GM12865 (cell line): ENCODE measurements around the gene LDB1.

Experiments
- DNase-seq: peaks from one replicate; pipeline ENCODE4 v3.0.0; 2010; ENCODE audit warnings: low read depth
- H3K4me3 ChIP-seq: 2 replicates; pipeline ENCODE4 v1.5.1; 2011; ENCODE audit warnings: mild to moderate bottlenecking, low read depth, low read length, control low read depth
- CTCF ChIP-seq: IDR thresholded peaks from 2 replicates; pipeline ENCODE4 v1.5.1; 2011; ENCODE audit warnings: low read length, control low read depth, low read depth, inconsistent platforms; ENCODE audit not compliant: insufficient read depth; ENCODE audit errors: missing control alignments

LDB1 gene

GRCh38 chr10:102120142-102120990 lies at the start of gene LDB1:
Gene LDB1 (minus strand): TSS chr10:102120368. CDS start chr10:102120110, 258 bp downstream.
- peak; percentile 86 for DNase-seq
- peak within 1 kb of the TSS; percentile 96 for H3K4me3 ChIP-seq
- TF ChIP-seq CTCF, result peak; percentile 4

GRCh38 chr10:102167861-102168260 lies 47.7 kb upstream of the LDB1 start:
- TF ChIP-seq CTCF, result no peak
- no peak overlapping the region for H3K4me3 ChIP-seq
- no peak for DNase-seq

GRCh38 chr10:102163342-102163989 lies 43.3 kb upstream of the LDB1 start:
- no peak for TF ChIP-seq CTCF
- no peak for DNase-seq
- H3K4me3 ChIP-seq, result no peak overlapping the region

- TF ChIP-seq CTCF, result no peak
- DNase-seq, result no peak
- no peak overlapping the region for H3K4me3 ChIP-seq
These were observed 39.7 kb upstream of the LDB1 start for GRCh38 chr10:102159831-102160230.

GRCh38 chr10:102159051-102159597 lies 39.0 kb upstream of the LDB1 start:
- DNase-seq, result no peak
- no peak for TF ChIP-seq CTCF
- H3K4me3 ChIP-seq, result no peak overlapping the region

- TF ChIP-seq CTCF, result no peak
- DNase-seq, result no peak
- no peak overlapping the region for H3K4me3 ChIP-seq
These were observed 37.1 kb upstream of the LDB1 start for GRCh38 chr10:102157224-102157623.
